NCI-H1105 treated with DMSO at 0.1 percent for 48 hours (cell line): Measurements from ENCODE around the gene DYNLRB1.

Source experiments
- DNase-seq: peaks from one replicate; lab custom pipeline; 2025; lab: John Stamatoyannopoulos, UW

DYNLRB1 gene

GRCh38 chr20:34558320-34559218 is 42.3 kb downstream of the DYNLRB1 start, which contains the start of gene MAP1LC3A:
Gene MAP1LC3A, plus strand, starts transcription at chr20:34558718. Its CDS starts 151 bp downstream, at chr20:34558869.
- DNase-seq: peak; percentile 84

- no peak for DNase-seq
These were observed 43.3 kb downstream of the DYNLRB1 start for GRCh38 chr20:34559311-34560140.

DNA sequence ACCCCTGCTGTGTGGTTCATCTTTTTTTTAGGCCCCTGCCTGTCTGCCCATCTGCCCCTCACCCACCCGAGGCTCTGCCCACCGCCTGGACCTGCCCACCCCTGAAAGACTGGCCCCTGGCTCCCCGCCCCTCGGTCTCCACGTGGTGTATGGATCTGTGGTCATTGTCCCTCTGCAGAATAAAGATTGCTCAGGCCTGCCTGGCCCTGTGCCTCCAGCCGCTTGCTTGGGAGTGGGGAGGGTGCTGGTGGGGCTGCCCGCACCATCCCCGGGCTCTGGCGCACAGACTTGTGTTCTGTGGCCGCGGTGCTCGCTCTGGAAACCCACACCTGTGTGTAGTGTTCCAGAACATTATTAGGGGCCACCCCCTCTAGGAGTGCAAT is 43.9 kb downstream of the DYNLRB1 start:
- no peak for DNase-seq

GRCh38 chr20:34560614-34561013 is 44.4 kb downstream of the DYNLRB1 start:
- no peak for DNase-seq

DNA sequence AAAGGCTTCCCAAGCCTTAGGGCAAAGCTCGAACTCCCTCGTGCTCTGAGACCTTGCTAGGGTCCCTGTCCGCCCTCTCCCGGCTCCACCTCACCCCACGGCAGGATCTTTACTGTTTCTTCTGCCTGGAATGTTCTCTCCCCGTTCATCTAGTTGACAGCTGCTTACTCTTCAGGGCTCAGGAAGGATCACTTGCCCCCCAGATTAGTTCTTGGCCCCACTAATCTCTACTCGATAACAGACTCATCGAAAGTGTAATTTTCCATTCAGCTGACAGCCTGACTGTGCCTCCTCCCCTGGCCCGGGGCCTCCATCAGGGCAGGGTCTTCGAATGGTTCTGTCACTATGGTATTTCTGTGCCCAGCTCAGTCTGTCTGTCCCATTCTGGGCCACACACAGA is 45.4 kb downstream of the DYNLRB1 start:
- no peak for DNase-seq

DNA sequence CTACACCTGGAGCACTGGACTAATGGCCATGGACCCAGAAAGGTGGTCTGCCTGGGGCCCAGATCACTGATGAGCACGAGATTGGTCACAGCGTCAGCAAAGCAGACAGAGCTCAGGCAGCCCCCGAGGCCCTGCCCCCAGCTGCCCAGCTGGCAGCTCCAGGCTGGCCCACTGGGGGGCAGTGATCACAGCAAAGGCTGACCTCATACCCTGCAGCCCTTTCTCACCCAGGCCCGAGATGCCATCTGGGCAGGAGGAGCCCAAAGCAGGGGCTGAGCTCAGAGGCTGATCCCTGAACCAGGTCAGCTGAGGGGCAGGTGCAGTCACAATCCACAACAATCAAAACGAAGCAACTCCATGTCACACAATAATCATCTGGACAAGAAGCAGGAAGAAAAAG is 46.4 kb downstream of the DYNLRB1 start:
- DNase-seq: peak; percentile 17

GRCh38 chr20:34564833-34565232 is 48.6 kb downstream of the DYNLRB1 start:
- no peak for DNase-seq

GRCh38 chr20:34566978-34567891 is 51.0 kb downstream of the DYNLRB1 start:
- DNase-seq: no peak

GRCh38 chr20:34567892-34568865 is 52.0 kb downstream of the DYNLRB1 start:
- no peak for DNase-seq

GRCh38 chr20:34569598-34569997 is 53.4 kb downstream of the DYNLRB1 start:
- DNase-seq: no peak

DNA sequence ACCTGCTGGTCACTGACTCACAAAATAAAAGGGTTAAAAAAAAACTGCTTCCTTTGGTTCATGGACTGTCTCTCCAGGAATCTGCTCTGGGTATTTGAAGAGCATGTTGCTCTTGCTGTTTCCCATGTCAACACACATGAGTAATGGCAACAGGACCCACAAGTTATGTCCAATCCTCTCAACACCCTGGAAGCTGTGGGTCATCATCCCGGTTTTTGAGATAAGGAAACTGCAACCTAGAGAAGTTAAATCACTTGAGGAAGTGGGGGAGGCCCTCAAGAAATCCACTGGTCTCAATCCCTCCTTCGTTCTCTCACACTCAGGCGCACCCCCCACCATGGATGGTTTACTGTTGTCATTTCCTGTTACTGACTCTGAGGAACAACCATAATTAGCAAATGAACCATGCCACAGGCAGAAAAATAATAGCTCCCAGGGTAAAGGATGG is 54.7 kb downstream of the DYNLRB1 start:
- DNase-seq: no peak

DNA sequence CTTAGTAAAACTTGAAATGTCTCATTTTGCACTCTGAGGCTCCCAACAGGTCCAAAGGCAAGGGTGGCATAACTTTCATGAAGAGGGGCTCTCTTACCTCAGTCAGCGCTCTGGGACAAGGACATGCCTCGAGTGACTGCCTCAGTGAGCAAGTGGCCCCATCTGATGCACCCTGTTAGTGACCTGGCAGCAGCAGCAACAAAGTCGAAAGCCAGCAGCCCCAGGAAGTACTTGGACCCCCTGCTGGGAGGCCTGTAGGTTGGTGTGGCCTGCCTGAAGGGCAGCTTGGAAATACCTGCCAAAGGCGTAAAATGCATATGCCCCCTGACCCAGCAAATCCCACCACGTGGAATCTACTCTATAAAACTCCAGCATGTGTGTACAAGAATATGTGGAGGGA is 55.5 kb downstream of the DYNLRB1 start:
- DNase-seq: no peak

DNA sequence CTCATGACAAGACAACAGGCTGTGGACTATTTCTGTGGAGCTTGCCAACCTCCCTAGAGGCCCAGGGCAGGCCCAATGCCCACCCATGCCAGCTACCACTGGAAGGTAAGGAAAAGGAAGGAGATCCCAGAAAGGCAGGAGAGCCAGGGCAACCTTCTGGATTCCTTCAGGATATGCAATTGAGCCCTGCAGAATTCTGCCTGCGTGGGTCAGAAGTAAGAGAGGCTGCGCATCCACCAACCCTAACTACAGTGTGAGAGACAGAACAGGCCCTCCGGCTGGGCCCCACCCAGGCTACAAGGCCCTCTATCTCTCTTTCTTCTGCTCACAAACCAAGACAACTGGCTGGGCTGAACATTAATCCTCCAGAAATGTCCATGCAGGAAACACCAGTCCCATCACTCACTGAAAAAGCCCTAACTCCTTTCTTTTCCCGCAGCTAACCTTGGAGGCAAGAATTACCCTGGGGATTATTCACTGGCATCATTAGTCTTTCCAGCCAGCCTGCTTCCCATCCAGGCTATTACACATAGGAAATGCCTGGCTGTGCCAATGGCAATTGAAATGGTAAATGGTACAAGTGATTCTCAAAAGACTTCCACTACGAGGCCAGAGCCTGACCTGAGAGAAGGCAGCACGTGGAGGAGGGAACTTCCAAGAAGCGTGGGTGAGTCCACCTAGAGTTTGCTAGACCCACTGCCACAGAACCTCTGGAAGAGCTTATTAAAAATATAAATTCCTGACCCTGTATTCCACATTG is 57.5 kb downstream of the DYNLRB1 start:
- DNase-seq: no peak

DNA sequence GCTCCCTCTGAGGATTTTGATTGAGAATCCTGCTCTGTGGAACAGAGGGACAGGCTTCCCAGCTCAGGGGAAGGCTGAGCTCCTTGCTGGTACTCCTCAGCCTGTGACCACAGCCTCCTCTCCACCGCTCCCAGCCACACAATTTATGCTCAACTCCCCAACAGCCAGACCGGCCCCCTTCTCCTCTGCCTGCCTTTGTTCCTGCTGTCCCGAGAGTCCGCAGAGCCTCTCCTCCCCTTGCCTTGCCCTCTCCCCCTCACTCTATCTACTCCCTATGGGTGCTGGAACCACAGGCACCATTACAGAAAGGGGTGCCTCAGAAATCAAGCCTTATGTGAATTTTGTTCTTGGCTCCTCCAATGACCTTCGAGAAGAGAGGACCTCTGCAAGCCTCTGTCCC is 58.2 kb downstream of the DYNLRB1 start:
- DNase-seq: no peak

- no peak for DNase-seq
These were observed 58.6 kb downstream of the DYNLRB1 start for GRCh38 chr20:34574861-34575260.

DNA sequence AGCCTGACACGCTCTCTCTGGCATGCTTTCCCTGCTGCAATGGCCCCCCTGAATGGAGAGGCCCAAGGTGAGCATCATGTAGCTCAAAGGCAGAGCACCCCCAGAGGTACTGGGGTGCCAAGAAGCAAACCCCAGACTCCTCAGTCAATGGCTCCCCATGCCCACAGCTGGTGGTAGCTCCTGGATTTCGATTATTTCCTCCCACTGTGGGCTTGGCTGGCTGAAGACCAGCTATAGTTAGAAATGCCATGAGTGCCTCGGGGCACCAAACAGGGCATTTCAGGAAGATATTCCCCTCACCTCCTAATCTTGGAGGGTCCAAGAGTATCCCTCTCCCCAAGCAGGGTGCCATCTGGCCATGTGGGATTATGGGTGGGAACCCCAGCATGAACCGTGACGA is 59.0 kb downstream of the DYNLRB1 start:
- DNase-seq: no peak

DNA sequence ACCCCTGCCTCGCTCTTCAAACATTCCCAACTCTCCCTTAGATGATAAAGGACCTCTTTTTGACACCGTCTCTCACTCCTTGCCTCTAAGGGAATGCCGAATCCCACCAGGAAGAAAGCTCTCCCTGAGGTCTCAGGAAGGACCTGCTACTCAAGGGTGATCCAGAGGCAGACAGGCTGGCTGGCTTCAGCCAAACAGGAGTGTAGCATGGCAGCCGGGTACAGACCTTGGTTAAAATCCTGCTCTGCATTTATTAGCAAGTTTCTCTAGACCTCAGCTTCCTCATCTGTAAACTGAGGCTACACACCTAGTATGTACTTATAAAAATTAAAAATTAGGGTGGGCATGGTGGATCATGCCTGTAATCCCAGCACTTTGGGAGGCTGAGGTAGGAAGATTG is 59.5 kb downstream of the DYNLRB1 start:
- DNase-seq: no peak

- no peak for DNase-seq
These were observed 60.8 kb downstream of the DYNLRB1 start for GRCh38 chr20:34577061-34577460.

DNA sequence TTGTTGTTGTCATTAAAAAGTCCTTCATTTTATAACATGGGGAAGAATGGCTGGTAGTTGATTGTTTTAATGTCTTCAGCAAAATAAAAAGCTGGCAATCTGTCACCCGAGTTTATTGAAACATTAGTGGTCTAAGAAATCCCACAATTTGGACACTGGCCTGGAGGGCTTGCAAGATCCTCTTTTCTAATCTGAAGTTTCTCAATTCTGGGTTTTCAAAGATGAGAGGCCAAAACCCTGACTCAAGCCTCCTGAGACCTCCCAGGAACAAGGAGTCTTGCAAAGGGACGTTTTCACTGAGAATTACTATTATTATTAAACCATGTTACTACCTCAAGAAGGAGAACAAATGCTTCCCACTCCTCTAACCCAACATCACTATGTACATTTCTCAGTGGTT is 61.8 kb downstream of the DYNLRB1 start:
- DNase-seq: no peak

GRCh38 chr20:34578521-34578920 is 62.3 kb downstream of the DYNLRB1 start:
- no peak for DNase-seq
